Type B pancreatic cell (in vitro differentiated cells): ENCODE data around the gene SAMD9. TPM values are rescaled to one million over a fixed set of nuclear protein-coding genes. Genes with fewer than 3 reads are reported as not detected.

ENCODE experiments used
- DNase-seq: peaks from one replicate; pipeline ENCODE4 v3.0.0; 2021; ENCODE audit warnings: mixed read lengths; ENCODE audit not compliant: unreplicated experiment; ENCODE audit errors: extremely low spot score
- H3K27ac Mint-ChIP-seq: 2 replicates; pipeline ENCODE4 v1.8.0; 2021; ENCODE audit warnings: mild to moderate bottlenecking, mixed read lengths
- H3K27me3 Mint-ChIP-seq: 2 replicates; pipeline ENCODE4 v1.8.0; 2021; ENCODE audit warnings: mixed read lengths
- H3K36me3 Mint-ChIP-seq: 2 replicates; pipeline ENCODE4 v1.8.0; 2021; ENCODE audit warnings: mixed read lengths
- H3K4me1 Mint-ChIP-seq: one replicate; pipeline ENCODE4 v1.8.0; 2021; ENCODE audit warnings: mixed read lengths; ENCODE audit not compliant: unreplicated experiment
- H3K4me3 Mint-ChIP-seq: 2 replicates; pipeline ENCODE4 v1.8.0; 2021; ENCODE audit warnings: mild to moderate bottlenecking, mixed read lengths
- H3K9me3 Mint-ChIP-seq: 2 replicates; pipeline ENCODE4 v1.8.0; 2021; ENCODE audit warnings: mixed read lengths
- CTCF ChIP-seq: fragments of 200-600 bp; sonication (generic); conservative IDR thresholded peaks from 2 replicates; pipeline ENCODE4 v1.5.0; 2021; ENCODE audit warnings: antibody characterized with exemption, mild to moderate bottlenecking
- total RNA-seq: library from RNA; stranded (reverse); gene quantifications from 2 replicates; pipeline ENCODE4 v1.2.1, GENCODE V29; 2021; ENCODE audit warnings: low replicate concordance

SAMD9 gene
- total RNA-seq, 1 donor from 2014 or later: 2.9 TPM

DNA sequence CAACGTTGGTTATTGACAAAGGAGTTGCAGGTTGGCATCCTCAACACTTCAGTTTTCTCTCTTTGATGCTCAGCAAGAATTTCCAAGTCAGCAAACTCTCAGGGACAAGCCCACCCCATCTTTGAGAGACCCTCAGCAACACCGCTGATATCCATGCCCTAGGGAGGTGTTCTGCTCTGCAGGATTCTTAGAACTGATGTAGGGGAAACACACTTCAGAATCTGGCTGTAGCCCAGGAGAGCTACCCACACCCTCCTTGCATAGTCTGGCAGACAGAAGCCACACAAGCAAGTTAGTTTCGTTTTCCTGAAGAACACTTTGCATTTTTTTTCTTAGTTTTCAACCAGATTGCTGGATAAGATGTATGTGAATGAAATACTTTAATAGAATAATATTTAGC lies 29.6 kb upstream of the SAMD9 start:
- Mint-ChIP-seq H3K4me3 (no peak overlapping the region), H3K9me3 (no peaks in the 10 kb centered on the region), H3K27ac (no peak overlapping the region), H3K4me1 (no peaks in the 10 kb centered on the region), H3K36me3 (no peaks in the 10 kb centered on the region), H3K27me3 (peaks cover 8% of the 10 kb centered on the region)
- no peak for DNase-seq
- no peak for TF ChIP-seq CTCF

DNA sequence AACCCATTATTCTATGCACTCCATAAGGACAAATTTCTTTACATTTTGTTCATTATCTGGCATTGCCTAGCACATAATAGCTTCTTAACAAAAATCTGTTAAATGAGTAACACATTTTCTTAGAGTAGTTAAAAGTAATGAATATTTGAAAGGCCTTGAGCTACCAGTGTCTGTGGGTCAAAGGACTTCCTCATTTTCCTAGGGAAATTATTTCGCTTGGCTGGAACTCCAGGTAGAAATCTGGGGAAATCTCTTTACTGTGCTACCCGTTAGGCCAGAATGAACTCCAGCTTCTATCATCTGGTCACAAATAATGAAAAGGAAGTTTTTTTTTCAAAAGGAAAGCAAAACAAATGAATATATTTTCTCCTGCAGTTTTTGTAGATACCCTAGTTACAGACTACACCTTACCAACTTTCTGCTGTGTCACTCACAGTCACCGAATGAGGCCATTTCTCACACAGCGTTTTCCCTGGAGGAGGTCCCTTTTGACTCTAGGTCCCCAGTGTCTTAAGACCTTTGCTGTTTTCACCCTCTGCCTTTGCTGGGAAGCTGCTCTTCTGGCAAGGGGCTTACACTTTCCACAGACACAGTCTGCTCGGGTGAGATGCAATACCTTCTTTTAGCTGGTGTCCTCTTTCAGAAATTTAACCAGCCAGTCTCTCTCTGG lies 28.8 kb upstream of the SAMD9 start:
- no peak for DNase-seq
- no peak for TF ChIP-seq CTCF
- Mint-ChIP-seq H3K27ac (no peak overlapping the region), H3K4me3 (no peak overlapping the region), H3K4me1 (no peaks in the 10 kb centered on the region), H3K9me3 (no peaks in the 10 kb centered on the region), H3K27me3 (peaks cover 8% of the 10 kb centered on the region), H3K36me3 (no peaks in the 10 kb centered on the region)

DNA sequence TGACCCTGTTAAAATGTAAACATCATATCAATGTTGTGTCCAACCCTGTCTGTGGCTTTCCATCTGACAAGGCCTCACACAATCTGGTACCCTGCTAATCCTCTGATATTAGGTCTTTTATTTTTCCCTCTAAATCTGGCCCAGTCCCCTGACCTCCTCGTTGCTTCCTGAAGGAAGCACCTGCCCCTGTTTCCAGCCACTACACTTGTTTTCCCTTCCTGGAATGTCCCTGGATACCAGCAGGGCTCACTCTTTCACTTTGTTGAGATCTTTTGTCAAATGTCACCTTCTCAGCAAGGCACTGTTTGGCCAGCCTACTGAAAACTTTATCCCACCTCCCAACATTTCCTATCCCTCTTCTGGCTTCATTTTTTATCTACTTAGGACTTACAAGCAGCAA lies 28.3 kb upstream of the SAMD9 start:
- H3K9me3 Mint-ChIP-seq: no peaks in the 10 kb centered on the region
- DNase-seq: no peak
- no peak for TF ChIP-seq CTCF
- H3K4me1 Mint-ChIP-seq: no peaks in the 10 kb centered on the region
- H3K27ac Mint-ChIP-seq: no peak overlapping the region
- peaks cover 8% of the 10 kb centered on the region for H3K27me3 Mint-ChIP-seq
- H3K4me3 Mint-ChIP-seq: no peak overlapping the region
- no peaks in the 10 kb centered on the region for H3K36me3 Mint-ChIP-seq

- no peaks in the 10 kb centered on the region for H3K9me3 Mint-ChIP-seq
- H3K36me3 Mint-ChIP-seq: no peaks in the 10 kb centered on the region
- no peak for DNase-seq
- H3K27ac Mint-ChIP-seq: no peak overlapping the region
- H3K4me1 Mint-ChIP-seq: no peaks in the 10 kb centered on the region
- H3K4me3 Mint-ChIP-seq: no peak overlapping the region
- no peak for TF ChIP-seq CTCF
- H3K27me3 Mint-ChIP-seq: peaks cover 5% of the 10 kb centered on the region
Observed at GRCh38 chr7:93145354-93145753, 27.6 kb upstream of the SAMD9 start.

GRCh38 chr7:93142127-93142526 lies 24.3 kb upstream of the SAMD9 start:
- Mint-ChIP-seq H3K4me1 (no peaks in the 10 kb centered on the region), H3K27me3 (peaks cover 8% of the 10 kb centered on the region), H3K9me3 (no peaks in the 10 kb centered on the region), H3K4me3 (no peak overlapping the region), H3K36me3 (no peaks in the 10 kb centered on the region), H3K27ac (no peak overlapping the region)
- TF ChIP-seq CTCF: no peak
- no peak for DNase-seq
